Fibroblast of skin of left biceps (primary cell): ENCODE data around the gene DUSP10.

ENCODE experiments used
- DNase-seq, 2 experiments: peaks; one replicate each; pipeline ENCODE4 v3.0.0-alpha.2; 2013; ENCODE audit warnings: low read depth in 2 of 2

DUSP10 gene

GRCh38 chr1:221741703-221742554 is at the start of gene DUSP10:
TSS of gene DUSP10 (minus strand) at chr1:221742089. CDS start at chr1:221739744, 2,345 bp downstream.
- peak; percentile 100 for DNase-seq

GRCh38 chr1:221788466-221788865 is 46.6 kb upstream of the DUSP10 start:
- DNase-seq = no peak

DNA sequence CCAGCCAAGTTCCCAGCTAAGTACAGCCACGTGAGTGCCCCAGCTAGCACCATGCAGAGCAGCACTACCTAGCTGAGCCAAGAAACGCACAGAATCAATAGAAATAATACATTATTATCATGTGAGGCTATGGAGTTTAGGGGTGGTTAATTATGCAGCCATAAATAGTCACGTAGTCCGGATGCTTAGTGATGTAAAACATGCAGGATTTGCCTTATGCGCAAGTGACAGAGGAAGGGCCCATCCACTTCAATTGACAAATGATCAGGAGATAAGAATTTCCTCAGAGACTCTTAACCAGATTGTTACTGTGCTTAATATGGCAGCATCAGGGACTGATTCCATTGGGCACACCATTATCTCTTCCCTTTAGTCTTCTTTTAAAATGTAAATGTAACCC is 44.8 kb upstream of the DUSP10 start:
- DNase-seq = no peak

- no peak for DNase-seq
Measured at GRCh38 chr1:221783936-221784335, 42.0 kb upstream of the DUSP10 start.

DNA sequence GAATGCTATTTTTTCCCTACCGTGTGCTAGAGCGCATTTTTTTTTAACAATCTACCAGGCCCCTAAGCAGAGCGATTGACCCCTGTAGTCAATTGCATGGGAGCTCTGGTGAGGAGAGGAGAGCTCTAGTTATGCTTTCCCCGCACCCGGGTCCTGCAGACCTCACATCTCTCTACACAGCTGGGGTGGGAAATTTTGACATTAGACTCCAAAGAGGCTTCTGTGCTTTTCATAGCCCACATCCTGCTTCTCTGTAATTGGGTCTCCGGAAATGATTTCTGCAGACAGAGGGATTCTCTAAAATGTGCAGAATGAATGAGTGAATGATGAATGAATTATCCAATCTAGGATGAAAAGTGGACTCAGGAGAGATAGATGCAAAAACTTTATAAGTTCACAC is 41.5 kb upstream of the DUSP10 start:
- no peak for DNase-seq

- no peak for DNase-seq
Measured at GRCh38 chr1:221782970-221783369, 41.1 kb upstream of the DUSP10 start.

GRCh38 chr1:221782477-221782876 is 40.6 kb upstream of the DUSP10 start:
- DNase-seq = no peak

DNA sequence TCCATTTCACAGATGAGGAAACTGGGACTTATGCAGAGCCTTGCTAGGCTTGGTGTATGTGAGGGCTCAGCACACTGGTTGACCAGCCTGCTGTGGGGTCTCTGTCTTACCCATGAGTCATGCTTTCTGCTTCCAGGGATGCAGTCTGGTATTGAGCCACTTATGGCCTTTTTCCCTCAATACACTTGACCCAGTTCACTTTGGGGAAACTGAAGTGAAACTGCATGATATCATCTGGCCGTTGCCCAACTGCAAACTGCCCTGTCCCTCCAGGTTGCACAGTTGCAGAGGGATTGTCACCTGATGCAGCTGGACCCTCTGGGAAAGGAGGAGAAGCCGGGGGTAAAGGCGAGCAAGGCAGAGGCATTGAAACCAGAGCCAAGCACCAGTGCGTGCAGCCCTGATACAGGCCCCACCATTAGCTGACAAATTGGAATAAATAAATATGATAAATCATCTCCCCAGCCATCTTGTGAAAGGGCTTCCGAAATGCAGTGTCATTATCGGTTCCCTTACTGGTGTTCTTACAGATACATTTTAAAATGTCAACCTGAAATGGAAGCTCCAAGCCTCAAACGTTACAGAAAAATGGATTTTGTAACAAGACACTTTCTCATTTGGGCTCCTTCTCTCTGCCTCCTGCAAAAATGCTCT is 39.3 kb upstream of the DUSP10 start:
- no peak for DNase-seq

- no peak for DNase-seq
Measured at GRCh38 chr1:221780175-221780574, 38.3 kb upstream of the DUSP10 start.

GRCh38 chr1:221779771-221780170 is 37.9 kb upstream of the DUSP10 start:
- DNase-seq = no peak

DNA sequence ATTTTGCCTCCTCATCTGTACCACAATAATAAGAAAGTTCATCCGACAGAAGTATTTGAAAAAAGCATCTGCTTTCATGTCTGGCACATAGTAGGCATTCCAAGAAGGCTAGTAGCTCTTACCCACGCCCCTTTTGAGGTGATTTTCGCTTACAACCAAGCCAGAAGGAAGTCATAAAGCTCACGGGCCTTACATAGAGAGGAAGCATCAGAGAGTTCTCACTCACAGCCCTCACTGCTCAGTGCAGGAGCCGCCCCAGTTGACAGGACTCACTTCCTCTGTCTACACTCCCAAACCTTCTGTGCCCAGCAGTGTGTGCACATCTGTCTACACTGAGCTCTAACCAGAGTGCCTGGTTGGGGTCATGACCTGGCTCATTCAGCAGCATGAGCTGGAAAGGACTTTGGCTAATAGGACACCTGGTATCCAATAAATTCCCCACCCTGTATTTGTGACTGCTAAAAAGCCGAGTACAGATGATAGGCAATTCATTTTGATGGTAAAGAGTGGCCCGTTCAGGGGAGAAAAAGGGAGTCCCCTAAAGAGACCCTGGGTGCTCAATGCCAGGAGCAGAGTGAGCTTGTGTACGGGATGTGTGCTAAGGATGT is 36.8 kb upstream of the DUSP10 start:
- no peak for DNase-seq

DNA sequence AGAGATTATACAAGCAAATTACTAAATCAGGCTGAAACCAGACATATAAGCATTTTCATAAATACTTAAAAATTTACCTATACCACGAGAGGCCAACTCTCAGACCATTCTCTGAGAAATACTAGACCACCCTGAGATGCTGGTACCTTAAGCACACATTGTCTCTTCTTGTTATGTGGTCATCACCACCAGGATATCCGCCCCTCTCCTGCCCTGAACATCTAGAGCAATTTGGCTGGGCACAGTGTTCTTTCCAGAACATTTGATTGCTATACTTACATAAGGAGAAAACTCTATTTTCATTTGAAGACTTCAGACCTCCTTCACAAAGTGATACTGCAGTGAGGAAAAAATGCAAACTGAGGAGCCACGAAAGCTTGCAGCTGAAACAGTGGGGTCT is 36.2 kb upstream of the DUSP10 start:
- DNase-seq = no peak

DNA sequence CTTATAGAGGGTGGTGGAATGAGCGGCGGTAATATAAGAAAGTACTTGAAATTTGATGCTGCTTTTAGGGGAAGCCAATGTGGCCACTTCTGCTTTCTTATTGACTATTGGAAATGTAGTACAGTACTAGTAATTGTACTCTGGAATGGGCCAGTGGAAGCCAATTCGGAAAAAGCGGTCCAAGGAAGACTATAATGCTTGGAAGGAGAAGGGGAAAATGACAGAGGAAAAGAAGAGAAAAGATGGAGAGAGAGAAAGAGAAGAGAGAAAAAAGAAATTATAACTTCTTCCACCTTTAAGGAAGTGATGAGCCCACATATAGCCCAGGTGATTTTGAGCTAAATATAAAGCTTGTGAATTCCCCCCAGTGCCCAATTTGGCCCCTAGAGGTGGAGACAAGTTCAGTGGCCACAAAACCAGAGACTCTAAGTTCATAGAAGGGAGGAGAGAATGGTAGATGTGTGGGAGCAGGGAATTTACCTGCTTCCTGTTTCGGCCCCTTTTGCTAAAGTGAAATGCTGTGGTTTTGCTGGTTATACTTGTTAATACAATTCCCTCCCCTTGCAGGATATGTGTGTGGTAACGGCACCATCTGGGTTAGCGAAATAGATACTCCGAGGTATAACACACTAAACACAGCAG is 35.7 kb upstream of the DUSP10 start:
- DNase-seq = no peak

- DNase-seq = no peak
Measured at GRCh38 chr1:221776495-221777301, 34.8 kb upstream of the DUSP10 start.

GRCh38 chr1:221775206-221775605 is 33.3 kb upstream of the DUSP10 start:
- no peak for DNase-seq

- no peak for DNase-seq
Measured at GRCh38 chr1:221774054-221774842, 32.4 kb upstream of the DUSP10 start.

- DNase-seq = no peak
Measured at GRCh38 chr1:221773383-221773782, 31.5 kb upstream of the DUSP10 start.

DNA sequence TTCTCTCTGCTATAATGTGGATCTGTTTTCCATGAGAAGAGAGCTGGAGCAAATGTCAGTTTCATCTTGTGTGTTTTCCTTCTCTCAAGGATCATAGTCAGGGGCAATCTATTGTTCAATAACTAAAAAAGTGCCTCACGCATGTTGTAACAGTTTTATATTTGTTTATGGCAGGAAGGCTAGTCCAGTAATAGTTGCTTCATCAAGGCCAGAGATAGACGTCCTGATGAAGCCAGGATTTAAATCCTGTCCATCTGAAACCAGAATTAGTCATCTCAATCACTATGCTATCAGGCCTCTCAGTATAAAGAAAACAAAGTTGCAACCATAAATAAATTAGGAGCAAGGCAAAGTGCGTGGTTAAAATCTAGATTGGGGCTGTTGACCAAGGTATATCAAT is 30.2 kb upstream of the DUSP10 start:
- no peak for DNase-seq

DNA sequence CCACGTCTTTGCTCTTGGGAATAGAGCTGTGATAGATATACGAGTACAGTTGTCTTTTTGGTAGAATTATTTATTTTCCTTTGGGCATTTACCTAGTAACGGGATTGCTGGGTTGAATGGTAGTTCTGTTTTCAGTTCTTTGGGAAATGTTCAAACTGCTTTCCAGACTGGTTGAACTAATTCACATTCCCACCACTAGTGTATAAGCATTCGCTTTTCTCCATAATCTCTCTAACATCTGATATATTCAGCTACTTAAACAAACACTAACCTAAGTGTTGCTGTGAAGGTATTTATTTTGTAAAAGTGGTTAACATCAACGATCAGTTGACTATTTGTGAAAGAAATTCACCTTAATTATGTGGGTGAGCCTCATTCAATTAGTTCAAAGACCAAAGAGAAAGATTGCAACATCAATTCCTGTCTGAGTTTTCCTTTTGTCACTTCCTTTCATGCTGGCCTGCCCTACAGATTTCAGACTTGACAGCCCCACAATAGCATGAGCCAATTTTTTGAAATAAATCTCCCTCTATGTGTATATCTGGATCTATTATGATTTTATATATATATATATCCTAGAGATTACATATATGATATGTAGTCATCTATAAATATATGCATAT is 26.7 kb upstream of the DUSP10 start:
- DNase-seq = no peak

GRCh38 chr1:221766210-221766609 is 24.3 kb upstream of the DUSP10 start:
- DNase-seq = peak; percentile 58 to 68
